ENCODE results near the gene TENT5C. TPM values are rescaled to one million over a fixed set of nuclear protein-coding genes. Genes with fewer than 3 reads are reported as not detected.
"Not testable (repeated sequence)": the region's sequence is repeated elsewhere in the genome, so short reads cannot be mapped to it uniquely, and the experiment has no call there.

Gene TENT5C
- 0.24 TPM for polyA plus RNA-seq (2013, experiment 1 of 2)
- polyA plus RNA-seq (2013, experiment 2 of 2), result 0.22 TPM

DNA sequence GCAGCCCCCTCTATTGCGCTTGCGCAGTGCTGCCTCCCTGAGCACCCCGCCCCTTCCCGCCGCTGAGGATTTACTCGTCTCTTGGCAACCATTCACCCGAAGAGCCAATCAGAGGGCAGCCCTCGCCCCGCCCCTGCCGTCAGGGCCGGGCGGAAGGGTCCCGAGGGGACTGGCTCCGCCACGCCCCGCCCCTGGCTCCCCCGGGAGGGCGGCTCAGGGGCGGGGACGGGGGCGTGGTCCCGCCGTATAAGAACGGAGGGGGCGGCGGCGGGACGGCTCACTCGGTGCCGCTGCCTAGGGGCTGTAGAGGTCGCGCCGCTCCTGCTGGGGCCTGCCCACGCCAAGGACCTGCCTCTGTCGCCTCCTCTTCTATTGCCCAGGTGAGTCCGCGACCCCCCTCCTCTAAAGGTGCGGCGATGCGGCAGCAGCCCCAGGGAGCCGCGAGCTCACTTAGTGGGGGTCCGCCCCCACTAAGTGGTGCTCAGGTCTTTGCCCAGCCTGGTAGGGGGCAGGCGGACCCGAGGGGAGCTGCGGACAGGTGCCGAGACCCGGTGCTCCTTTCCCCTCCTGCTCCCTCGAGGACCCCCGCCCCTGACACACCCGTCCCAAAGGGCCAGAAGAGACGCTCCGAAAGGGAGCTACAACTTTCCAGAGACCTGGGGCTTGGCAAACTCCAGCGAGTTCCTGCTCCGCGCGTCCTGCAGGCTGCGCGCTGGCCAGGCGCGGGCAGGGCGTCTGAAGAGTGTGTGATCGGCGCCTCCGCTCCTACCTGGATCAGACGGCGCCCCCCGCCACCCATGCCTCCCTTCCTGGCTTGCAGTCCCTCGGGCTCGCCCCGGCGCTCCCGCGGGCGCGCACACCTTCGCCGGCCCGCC is at the start of gene TENT5C:
Gene TENT5C (plus strand): TSS at position 275 of the 875 bp plus-strand sequence. CDS start 16,821 bp downstream, outside the sequence.
- Histone ChIP-seq H2BK5ac (ENCODE audit: low read length) (no peak within 1 kb of the TSS), H4K8ac (ENCODE audit: low read depth, low read length) (no peak within 1 kb of the TSS), H3K4me2 (ENCODE audit: insufficient read depth, low read length, poor library complexity, severe bottlenecking) (peak within 1 kb of the TSS; percentile 99), H3K36me3 (replicated peaks in 1 of 2; ENCODE audit: control insufficient read depth in 2 of 2, insufficient read depth in 2 of 2, low read length in 2 of 2) (no peaks in the 10 kb centered on the region), H3K4me3 (ENCODE audit: low read length in 2 of 2) (peak within 1 kb of the TSS; percentile 53 to 85), H4K91ac (ENCODE audit: low read depth, low read length, poor library complexity) (no peak within 1 kb of the TSS), H3K27me3 (ENCODE audit: control insufficient read depth in 3 of 3, insufficient read depth in 3 of 3, low read depth in 1 of 3, low read length in 3 of 3) (peaks cover 3 to 70% (median 15%) of the 10 kb centered on the region in 3 experiments), H2AFZ (ENCODE audit: low read length) (peak within 1 kb of the TSS; percentile 95), H3K14ac (ENCODE audit: low read length) (peak within 1 kb of the TSS; percentile 76), H3K9me3 (replicated peaks in 1 of 2; ENCODE audit: control insufficient read depth in 2 of 2, insufficient read depth in 1 of 2, low read depth in 1 of 2, low read length in 2 of 2) (no peaks in the 10 kb centered on the region), H3K4me1 (ENCODE audit: control insufficient read depth in 2 of 2, insufficient read depth in 1 of 2, low read depth in 1 of 2, low read length in 2 of 2) (peaks cover 0 to 13% of the 10 kb centered on the region in 2 donors), H2BK120ac (ENCODE audit: low read depth, low read length) (no peak within 1 kb of the TSS), H2BK12ac (ENCODE audit: low read length) (no peak within 1 kb of the TSS), H3K23ac (ENCODE audit: low read depth, low read length, poor library complexity) (peak within 1 kb of the TSS; percentile 71), H3K4ac (ENCODE audit: low read length) (no peak within 1 kb of the TSS), H3K9ac (ENCODE audit: low read depth, low read length, poor library complexity) (peak within 1 kb of the TSS; percentile 73), H2BK15ac (ENCODE audit: low read length) (no peak within 1 kb of the TSS), H3K79me1 (ENCODE audit: low read depth, low read length) (no peaks in the 10 kb centered on the region), H3K18ac (ENCODE audit: low read length) (peak within 1 kb of the TSS; percentile 83), H3K27ac (replicated peaks; ENCODE audit: low read length) (peak within 1 kb of the TSS; percentile 61), H2AK5ac (ENCODE audit: low read depth, low read length) (no peak within 1 kb of the TSS)
- no CpG with 5 or more reads among the region's 79 CpGs for WGBS, 2 donors (ENCODE audit: extremely low coverage in 2 of 2, insufficient read length in 2 of 2, insufficient replicate concordance in 1 of 2)
- peak; percentile 97 for DNase-seq (ENCODE audit: low spot score)

GRCh38 chr1:117556341-117556740 is 49.5 kb upstream of the TENT5C start:
- Histone ChIP-seq H2BK12ac (ENCODE audit: low read length) (no peak overlapping the region), H3K27me3 (ENCODE audit: control insufficient read depth in 3 of 3, insufficient read depth in 3 of 3, low read depth in 1 of 3, low read length in 3 of 3) (peaks cover 0 to 3% (median 0%) of the 10 kb centered on the region in 3 experiments), H2AFZ (ENCODE audit: low read length) (no peak overlapping the region), H3K79me1 (ENCODE audit: low read depth, low read length) (no peaks in the 10 kb centered on the region), H4K8ac (ENCODE audit: low read depth, low read length) (no peak overlapping the region), H3K14ac (ENCODE audit: low read length) (no peak overlapping the region), H2BK120ac (ENCODE audit: low read depth, low read length) (no peak overlapping the region), H3K36me3 (replicated peaks in 1 of 2; ENCODE audit: control insufficient read depth in 2 of 2, insufficient read depth in 2 of 2, low read length in 2 of 2) (no peaks in the 10 kb centered on the region), H4K91ac (ENCODE audit: low read depth, low read length, poor library complexity) (no peak overlapping the region), H3K4me3 (ENCODE audit: low read length in 2 of 2) (no peak overlapping the region), H3K9me3 (replicated peaks in 1 of 2; ENCODE audit: control insufficient read depth in 2 of 2, insufficient read depth in 1 of 2, low read depth in 1 of 2, low read length in 2 of 2) (peaks cover 0 to 2% of the 10 kb centered on the region in 2 donors), H3K18ac (ENCODE audit: low read length) (no peak overlapping the region), H3K4me2 (ENCODE audit: insufficient read depth, low read length, poor library complexity, severe bottlenecking) (no peak overlapping the region), H3K9ac (ENCODE audit: low read depth, low read length, poor library complexity) (no peak overlapping the region), H3K4ac (ENCODE audit: low read length) (no peak overlapping the region), H3K27ac (replicated peaks; ENCODE audit: low read length) (no peak overlapping the region), H3K23ac (ENCODE audit: low read depth, low read length, poor library complexity) (no peak overlapping the region), H3K4me1 (ENCODE audit: control insufficient read depth in 2 of 2, insufficient read depth in 1 of 2, low read depth in 1 of 2, low read length in 2 of 2) (no peaks in the 10 kb centered on the region), H2AK5ac (ENCODE audit: low read depth, low read length) (no peak overlapping the region), H2BK15ac (ENCODE audit: low read length) (no peak overlapping the region), H2BK5ac (ENCODE audit: low read length) (no peak overlapping the region)
- DNase-seq (ENCODE audit: low spot score), result no peak

DNA sequence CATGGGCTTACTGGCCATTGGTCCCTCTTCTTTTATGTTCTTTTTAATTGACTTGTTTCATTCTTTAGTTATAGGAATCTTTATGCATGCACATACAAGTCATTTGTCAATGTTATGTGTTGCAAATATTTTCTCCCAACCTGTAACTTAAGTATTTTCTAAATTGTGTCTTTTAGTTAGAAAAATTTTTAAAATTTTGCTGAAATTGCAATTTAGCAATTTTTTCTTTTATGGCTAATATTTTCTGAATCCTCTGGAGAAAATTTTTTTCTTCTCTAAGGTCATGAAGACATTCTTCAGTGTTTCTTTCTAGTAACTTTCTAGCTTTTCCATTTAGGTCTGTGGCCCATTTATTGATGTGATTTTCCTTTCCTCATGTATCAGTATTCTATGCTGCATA is 48.9 kb upstream of the TENT5C start:
- no peak overlapping the region for H3K4me3 ChIP-seq (ENCODE audit: low read length in 2 of 2)
- no peaks in the 10 kb centered on the region for H3K79me1 ChIP-seq (ENCODE audit: low read depth, low read length)
- H3K14ac ChIP-seq (ENCODE audit: low read length), result no peak overlapping the region
- no peak overlapping the region for H3K9ac ChIP-seq (ENCODE audit: low read depth, low read length, poor library complexity)
- H3K18ac ChIP-seq (ENCODE audit: low read length), result no peak overlapping the region
- no peaks in the 10 kb centered on the region for H3K36me3 ChIP-seq (replicated peaks in 1 of 2; ENCODE audit: control insufficient read depth in 2 of 2, insufficient read depth in 2 of 2, low read length in 2 of 2)
- H3K4me1 ChIP-seq (ENCODE audit: control insufficient read depth in 2 of 2, insufficient read depth in 1 of 2, low read depth in 1 of 2, low read length in 2 of 2), result no peaks in the 10 kb centered on the region
- H3K4ac ChIP-seq (ENCODE audit: low read length), result no peak overlapping the region
- no peak overlapping the region for H2BK5ac ChIP-seq (ENCODE audit: low read length)
- no peak overlapping the region for H3K23ac ChIP-seq (ENCODE audit: low read depth, low read length, poor library complexity)
- no peak for DNase-seq (ENCODE audit: low spot score)
- H4K8ac ChIP-seq (ENCODE audit: low read depth, low read length), result no peak overlapping the region
- no peak overlapping the region for H3K27ac ChIP-seq (replicated peaks; ENCODE audit: low read length)
- H2AK5ac ChIP-seq (ENCODE audit: low read depth, low read length), result no peak overlapping the region
- H2BK15ac ChIP-seq (ENCODE audit: low read length), result no peak overlapping the region
- no peak overlapping the region for H3K4me2 ChIP-seq (ENCODE audit: insufficient read depth, low read length, poor library complexity, severe bottlenecking)
- H3K27me3 ChIP-seq (ENCODE audit: control insufficient read depth in 3 of 3, insufficient read depth in 3 of 3, low read depth in 1 of 3, low read length in 3 of 3), result peaks cover 0 to 3% (median 0%) of the 10 kb centered on the region in 3 experiments
- peaks cover 0 to 2% of the 10 kb centered on the region in 2 donors for H3K9me3 ChIP-seq (replicated peaks in 1 of 2; ENCODE audit: control insufficient read depth in 2 of 2, insufficient read depth in 1 of 2, low read depth in 1 of 2, low read length in 2 of 2)
- no peak overlapping the region for H2BK120ac ChIP-seq (ENCODE audit: low read depth, low read length)
- no peak overlapping the region for H2AFZ ChIP-seq (ENCODE audit: low read length)
- no peak overlapping the region for H2BK12ac ChIP-seq (ENCODE audit: low read length)
- no peak overlapping the region for H4K91ac ChIP-seq (ENCODE audit: low read depth, low read length, poor library complexity)

GRCh38 chr1:117558451-117558850 is 47.4 kb upstream of the TENT5C start:
- not testable (repeated sequence) for H4K91ac ChIP-seq (ENCODE audit: low read depth, low read length, poor library complexity); H3K9ac ChIP-seq (ENCODE audit: low read depth, low read length, poor library complexity); H2BK120ac ChIP-seq (ENCODE audit: low read depth, low read length); H3K4me2 ChIP-seq (ENCODE audit: insufficient read depth, low read length, poor library complexity, severe bottlenecking); DNase-seq (ENCODE audit: low spot score); H3K18ac ChIP-seq (ENCODE audit: low read length); H3K27me3 ChIP-seq (ENCODE audit: control insufficient read depth in 3 of 3, insufficient read depth in 3 of 3, low read depth in 1 of 3, low read length in 3 of 3); H3K4ac ChIP-seq (ENCODE audit: low read length); H3K4me3 ChIP-seq (ENCODE audit: low read length in 2 of 2); H3K4me1 ChIP-seq (ENCODE audit: control insufficient read depth in 2 of 2, insufficient read depth in 1 of 2, low read depth in 1 of 2, low read length in 2 of 2); H2BK5ac ChIP-seq (ENCODE audit: low read length); H3K23ac ChIP-seq (ENCODE audit: low read depth, low read length, poor library complexity); H3K27ac ChIP-seq (replicated peaks; ENCODE audit: low read length); H3K79me1 ChIP-seq (ENCODE audit: low read depth, low read length); H2BK15ac ChIP-seq (ENCODE audit: low read length); H4K8ac ChIP-seq (ENCODE audit: low read depth, low read length); H2BK12ac ChIP-seq (ENCODE audit: low read length); H3K9me3 ChIP-seq (replicated peaks in 1 of 2; ENCODE audit: control insufficient read depth in 2 of 2, insufficient read depth in 1 of 2, low read depth in 1 of 2, low read length in 2 of 2); H3K36me3 ChIP-seq (replicated peaks in 1 of 2; ENCODE audit: control insufficient read depth in 2 of 2, insufficient read depth in 2 of 2, low read length in 2 of 2); H2AK5ac ChIP-seq (ENCODE audit: low read depth, low read length); H3K14ac ChIP-seq (ENCODE audit: low read length); H2AFZ ChIP-seq (ENCODE audit: low read length)

Measured in neuronal stem cell (in vitro differentiated cells).